ENCODE results near the gene BOLA1.

The BOLA1 gene

DNA sequence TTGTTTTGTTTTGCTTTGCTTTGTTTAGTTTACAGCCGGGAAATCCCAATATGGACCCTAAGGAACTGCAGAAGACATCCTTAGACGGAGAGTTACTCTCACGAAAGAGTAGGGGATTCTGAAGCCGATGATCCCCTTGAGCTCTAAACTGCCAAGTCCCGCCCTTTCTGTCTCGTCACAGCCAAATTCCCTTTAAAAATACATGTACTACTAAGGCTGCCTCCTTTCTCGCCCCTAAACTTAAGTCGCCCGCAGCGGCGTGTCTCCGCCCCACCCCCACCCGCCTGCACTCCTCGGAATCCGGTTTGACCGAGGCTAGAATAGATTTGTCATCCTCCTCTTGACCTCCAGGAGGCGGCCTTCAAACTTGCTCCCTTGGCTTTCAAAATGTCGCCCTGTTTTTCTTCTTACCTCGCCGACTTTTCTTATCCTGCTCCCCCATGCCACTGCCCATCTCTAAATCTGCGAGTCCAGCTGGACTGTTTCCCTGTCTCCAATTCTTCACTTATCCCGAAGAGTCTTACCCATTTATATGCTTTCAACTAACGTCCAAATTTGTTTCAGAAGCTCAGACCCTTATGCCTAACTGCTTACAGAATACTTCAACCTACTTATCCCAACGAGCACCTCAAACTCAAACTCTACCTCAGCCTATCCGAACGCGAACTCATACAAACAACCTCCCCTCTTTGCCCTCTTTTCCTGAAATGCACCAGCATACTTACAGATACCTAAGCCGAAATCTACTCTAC, 10.9 kb upstream of the BOLA1 start:
- ATAC-seq: peak; percentile 12
- TF ChIP-seq ISL1 (CRISPR knock-in tag; IDR thresholded peaks at IDR 0.05) (no peak), OSR1 (CRISPR knock-in tag; IDR thresholded peaks at IDR 0.05) (no peak), ZC3H10 (CRISPR knock-in tag; IDR thresholded peaks at IDR 0.05) (peak; percentile 36; the same call in 1 of the 2 replicates)

GRCh38 chr1:149888999-149889289, 10.4 kb upstream of the BOLA1 start:
- no peak for ATAC-seq

GRCh38 chr1:149896575-149896974, 2.8 kb upstream of the BOLA1 start:
- no peak for TF ChIP-seq SNAI2 (CRISPR knock-in tag; IDR thresholded peaks at IDR 0.05)
- TF ChIP-seq ZNF565 (CRISPR knock-in tag; conservative IDR thresholded peaks at IDR 0.05; ENCODE audit: low read depth): no peak
- TF ChIP-seq TCF4 (CRISPR knock-in tag; IDR thresholded peaks at IDR 0.05; ENCODE audit: borderline replicate concordance): no peak
- TF ChIP-seq ZNF8 (CRISPR knock-in tag; IDR thresholded peaks at IDR 0.05): no peak
- TF ChIP-seq ZNF70 (CRISPR knock-in tag; IDR thresholded peaks at IDR 0.05): no peak
- no peak for TF ChIP-seq BACH2 (CRISPR knock-in tag; IDR thresholded peaks at IDR 0.05; ENCODE audit: borderline replicate concordance)
- TF ChIP-seq, protein P1, sequence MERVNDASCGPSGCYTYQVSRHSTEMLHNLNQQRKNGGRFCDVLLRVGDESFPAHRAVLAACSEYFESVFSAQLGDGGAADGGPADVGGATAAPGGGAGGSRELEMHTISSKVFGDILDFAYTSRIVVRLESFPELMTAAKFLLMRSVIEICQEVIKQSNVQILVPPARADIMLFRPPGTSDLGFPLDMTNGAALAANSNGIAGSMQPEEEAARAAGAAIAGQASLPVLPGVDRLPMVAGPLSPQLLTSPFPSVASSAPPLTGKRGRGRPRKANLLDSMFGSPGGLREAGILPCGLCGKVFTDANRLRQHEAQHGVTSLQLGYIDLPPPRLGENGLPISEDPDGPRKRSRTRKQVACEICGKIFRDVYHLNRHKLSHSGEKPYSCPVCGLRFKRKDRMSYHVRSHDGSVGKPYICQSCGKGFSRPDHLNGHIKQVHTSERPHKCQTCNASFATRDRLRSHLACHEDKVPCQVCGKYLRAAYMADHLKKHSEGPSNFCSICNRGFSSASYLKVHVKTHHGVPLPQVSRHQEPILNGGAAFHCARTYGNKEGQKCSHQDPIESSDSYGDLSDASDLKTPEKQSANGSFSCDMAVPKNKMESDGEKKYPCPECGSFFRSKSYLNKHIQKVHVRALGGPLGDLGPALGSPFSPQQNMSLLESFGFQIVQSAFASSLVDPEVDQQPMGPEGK (CRISPR knock-in tag; IDR thresholded peaks at IDR 0.05; ENCODE audit: borderline replicate concordance): no peak
- TF ChIP-seq TSHZ2 (CRISPR knock-in tag; IDR thresholded peaks at IDR 0.05): no peak
- TF ChIP-seq ZC3H10 (CRISPR knock-in tag; IDR thresholded peaks at IDR 0.05): no peak
- no peak for TF ChIP-seq ZFP3 (CRISPR knock-in tag; IDR thresholded peaks at IDR 0.05)
- no peak for TF ChIP-seq GLIS3 (CRISPR knock-in tag; IDR thresholded peaks at IDR 0.05)
- no peak for TF ChIP-seq ISL1 (CRISPR knock-in tag; IDR thresholded peaks at IDR 0.05)
- TF ChIP-seq RARB (CRISPR knock-in tag; IDR thresholded peaks at IDR 0.05): no peak
- TF ChIP-seq, protein P2, sequence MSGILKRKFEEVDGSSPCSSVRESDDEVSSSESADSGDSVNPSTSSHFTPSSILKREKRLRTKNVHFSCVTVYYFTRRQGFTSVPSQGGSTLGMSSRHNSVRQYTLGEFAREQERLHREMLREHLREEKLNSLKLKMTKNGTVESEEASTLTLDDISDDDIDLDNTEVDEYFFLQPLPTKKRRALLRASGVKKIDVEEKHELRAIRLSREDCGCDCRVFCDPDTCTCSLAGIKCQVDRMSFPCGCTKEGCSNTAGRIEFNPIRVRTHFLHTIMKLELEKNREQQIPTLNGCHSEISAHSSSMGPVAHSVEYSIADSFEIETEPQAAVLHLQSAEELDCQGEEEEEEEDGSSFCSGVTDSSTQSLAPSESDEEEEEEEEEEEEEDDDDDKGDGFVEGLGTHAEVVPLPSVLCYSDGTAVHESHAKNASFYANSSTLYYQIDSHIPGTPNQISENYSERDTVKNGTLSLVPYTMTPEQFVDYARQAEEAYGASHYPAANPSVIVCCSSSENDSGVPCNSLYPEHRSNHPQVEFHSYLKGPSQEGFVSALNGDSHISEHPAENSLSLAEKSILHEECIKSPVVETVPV (CRISPR knock-in tag; IDR thresholded peaks at IDR 0.05): no peak
- TF ChIP-seq POU6F1 (CRISPR knock-in tag; IDR thresholded peaks at IDR 0.05; ENCODE audit: borderline replicate concordance, low read depth): no peak
- TF ChIP-seq CSDC2 (CRISPR knock-in tag; IDR thresholded peaks at IDR 0.05): no peak
- TF ChIP-seq PPARA (CRISPR knock-in tag; IDR thresholded peaks at IDR 0.05; ENCODE audit: borderline replicate concordance): no peak
- TF ChIP-seq OSR1 (CRISPR knock-in tag; IDR thresholded peaks at IDR 0.05): no peak
- ATAC-seq: no peak

More at GRCh38 chr1:149888999-149889289, 10.4 kb upstream of the BOLA1 start:
- TF ChIP-seq OSR1 (CRISPR knock-in tag; IDR thresholded peaks at IDR 0.05) (no peak), ZC3H10 (CRISPR knock-in tag; IDR thresholded peaks at IDR 0.05) (no peak), ZNF565 (CRISPR knock-in tag; conservative IDR thresholded peaks at IDR 0.05; ENCODE audit: low read depth) (no peak), RARB (CRISPR knock-in tag; IDR thresholded peaks at IDR 0.05) (no peak), TOX (CRISPR knock-in tag; IDR thresholded peaks at IDR 0.05; ENCODE audit: borderline replicate concordance) (no peak), ZNF70 (CRISPR knock-in tag; IDR thresholded peaks at IDR 0.05) (no peak), ZFP30 (CRISPR knock-in tag; IDR thresholded peaks at IDR 0.05) (no peak), SNAI2 (CRISPR knock-in tag; IDR thresholded peaks at IDR 0.05) (no peak), TCF4 (CRISPR knock-in tag; IDR thresholded peaks at IDR 0.05; ENCODE audit: borderline replicate concordance) (no peak), BACH2 (CRISPR knock-in tag; IDR thresholded peaks at IDR 0.05; ENCODE audit: borderline replicate concordance) (no peak), POU6F1 (CRISPR knock-in tag; IDR thresholded peaks at IDR 0.05; ENCODE audit: borderline replicate concordance, low read depth) (no peak), CSDC2 (CRISPR knock-in tag; IDR thresholded peaks at IDR 0.05) (no peak), PPARA (CRISPR knock-in tag; IDR thresholded peaks at IDR 0.05; ENCODE audit: borderline replicate concordance) (no peak), ARNTL (CRISPR knock-in tag; IDR thresholded peaks at IDR 0.05; ENCODE audit: borderline replicate concordance, low read depth) (no peak)
- TF ChIP-seq, protein P1 (CRISPR knock-in tag; IDR thresholded peaks at IDR 0.05; ENCODE audit: borderline replicate concordance): no peak

Measured in SK-N-SH treated with all-trans-retinoic acid at 6 μM for 48 hours (cell line).